Activated T-cell treated with anti-CD3 and anti-CD28 coated beads, Interleukin-2, amount 50 U/mL, for 1 hour (primary cell): Measurements from ENCODE around the gene NRTN.
"Not testable (repeated sequence)": the region's sequence is repeated elsewhere in the genome, so short reads cannot be mapped to it uniquely, and the experiment has no call there.

Experiments
- DNase-seq: peaks from one replicate; pipeline ENCODE4 v3.0.0-alpha.2; 2020

NRTN gene

GRCh38 chr19:5873617-5874199 lies 68.8 kb downstream of the NRTN start:
- DNase-seq: no peak

- not testable (repeated sequence) for DNase-seq
These were observed 69.6 kb downstream of the NRTN start for GRCh38 chr19:5874496-5874895.

GRCh38 chr19:5877427-5877826 lies 72.6 kb downstream of the NRTN start:
- DNase-seq: no peak

- no peak for DNase-seq
These were observed 73.0 kb downstream of the NRTN start for GRCh38 chr19:5877882-5878281.
